Keratinocyte (primary cell): ENCODE results near the gene LTV1.

Experiments used
- CTCF ChIP-seq, 3 experiments: IDR thresholded peaks in 1 of 3; conservative IDR thresholded peaks in 1 of 3; optimal IDR thresholded peaks in 1 of 3; 2 replicates in 2 of 3; 3 replicates in 1 of 3; pipeline versions ENCODE3 to v1.5.1; 2011; ENCODE audit warnings: low read length in 3 of 3, mild to moderate bottlenecking in 3 of 3, moderate library complexity in 2 of 3, control low read depth in 1 of 3, inconsistent platforms in 1 of 3; ENCODE audit not compliant: insufficient read depth in 2 of 3; ENCODE audit errors: extremely low read depth in 1 of 3
- EZH2 ChIP-seq: IDR thresholded peaks from one replicate; pipeline ENCODE4 v1.6.1; 2012; ENCODE audit warnings: inconsistent platforms, mild to moderate bottlenecking, low read length, moderate library complexity

DNA sequence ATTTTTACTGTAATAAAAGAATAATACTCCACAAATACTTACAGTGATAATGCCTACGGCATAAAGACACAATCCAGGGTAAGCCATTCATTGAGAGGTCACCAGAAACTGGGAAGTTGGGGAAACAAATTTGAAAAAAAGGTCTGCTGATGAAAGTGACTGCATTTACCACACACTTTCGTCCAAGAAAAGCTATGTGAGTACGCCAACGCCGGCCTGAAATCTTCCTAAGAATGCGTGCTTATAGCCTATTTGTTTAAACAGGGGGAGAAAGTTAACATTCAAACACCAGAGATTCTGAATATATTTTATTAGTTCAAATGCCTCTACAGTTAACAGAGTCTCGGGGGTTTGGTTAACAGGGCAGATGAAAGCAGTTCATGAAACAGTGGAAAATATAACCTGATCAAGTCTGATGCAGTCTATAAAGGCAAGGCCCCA is 657 bp upstream of the LTV1 start:
- no peak for TF ChIP-seq CTCF (optimal IDR thresholded peaks at IDR 0.05 in 1 of 3, IDR thresholded peaks at IDR 0.05 in 1 of 3, conservative IDR thresholded peaks at IDR 0.05 in 1 of 3; ENCODE audit: extremely low read depth in 1 of 3, insufficient read depth in 2 of 3, low read length in 3 of 3)
- TF ChIP-seq EZH2, result no peak
